NOMO-1 treated with DMSO at 0.1 percent for 48 hours (cell line): ENCODE measurements around the gene SYNGR1.

Experiments used
- DNase-seq: peaks from one replicate; lab custom pipeline; 2025; ENCODE audit not compliant: unreplicated experiment; lab: John Stamatoyannopoulos, UW

The SYNGR1 gene

DNA sequence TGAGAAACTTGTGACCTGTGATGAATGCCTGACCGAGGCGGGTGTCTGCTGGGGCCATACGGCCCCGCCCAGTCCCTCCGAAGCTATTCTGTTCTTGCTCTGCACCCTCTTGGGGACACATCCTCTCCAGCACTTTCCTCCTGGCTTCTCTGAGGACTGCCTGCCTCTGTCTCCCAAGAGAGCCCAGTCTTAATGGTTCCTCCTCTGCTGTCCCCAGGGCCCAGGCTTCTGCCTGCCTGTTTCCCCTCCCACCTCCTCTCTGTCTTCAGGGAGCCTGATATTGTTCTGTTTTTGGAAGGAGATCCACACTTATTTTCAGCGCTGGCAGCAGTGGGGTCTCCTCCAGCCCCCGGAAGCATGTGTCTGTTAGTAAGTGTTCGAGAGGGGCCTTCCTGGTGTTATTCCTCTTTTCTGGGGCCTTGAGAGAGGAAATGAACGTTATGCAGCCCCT is 18.7 kb downstream of the SYNGR1 start:
- DNase-seq: no peak

GRCh38 chr22:39369186-39369585 is 19.4 kb downstream of the SYNGR1 start:
- DNase-seq: no peak

DNA sequence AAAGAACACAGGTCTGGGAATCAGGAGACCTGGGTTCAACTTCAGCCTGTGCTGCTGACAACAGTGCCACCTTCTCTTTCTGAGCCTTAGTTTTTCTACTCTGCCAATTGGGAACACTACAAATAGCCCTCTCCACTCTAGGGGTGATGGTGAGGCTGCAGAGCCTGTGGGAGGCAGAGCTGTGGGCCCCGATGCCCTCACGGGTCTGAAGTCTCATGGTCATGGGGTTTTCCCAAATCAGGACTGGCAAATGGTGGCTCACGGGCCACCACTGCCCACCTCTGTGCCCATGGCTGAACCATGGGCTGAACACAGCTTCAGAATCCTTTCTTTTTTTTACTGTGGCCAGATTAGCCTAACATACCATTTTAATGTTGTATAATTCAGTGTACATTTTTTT is 19.8 kb downstream of the SYNGR1 start:
- no peak for DNase-seq

GRCh38 chr22:39371732-39372131 is 21.9 kb downstream of the SYNGR1 start:
- DNase-seq: no peak

DNA sequence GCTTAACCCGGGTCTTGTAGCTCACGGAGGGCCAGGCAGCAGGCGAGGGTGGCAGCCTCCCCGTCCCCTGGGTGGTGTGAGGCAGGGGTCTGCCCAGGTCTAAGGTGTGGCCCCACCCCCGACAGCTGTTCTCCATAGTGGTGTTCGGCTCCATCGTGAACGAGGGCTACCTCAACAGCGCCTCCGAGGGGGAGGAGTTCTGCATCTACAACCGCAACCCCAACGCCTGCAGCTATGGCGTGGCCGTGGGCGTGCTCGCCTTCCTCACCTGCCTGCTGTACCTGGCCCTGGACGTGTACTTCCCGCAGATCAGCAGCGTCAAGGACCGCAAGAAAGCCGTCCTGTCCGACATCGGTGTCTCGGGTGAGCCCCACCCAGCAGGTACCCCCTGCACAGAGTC is 24.4 kb downstream of the SYNGR1 start:
- no peak for DNase-seq

DNA sequence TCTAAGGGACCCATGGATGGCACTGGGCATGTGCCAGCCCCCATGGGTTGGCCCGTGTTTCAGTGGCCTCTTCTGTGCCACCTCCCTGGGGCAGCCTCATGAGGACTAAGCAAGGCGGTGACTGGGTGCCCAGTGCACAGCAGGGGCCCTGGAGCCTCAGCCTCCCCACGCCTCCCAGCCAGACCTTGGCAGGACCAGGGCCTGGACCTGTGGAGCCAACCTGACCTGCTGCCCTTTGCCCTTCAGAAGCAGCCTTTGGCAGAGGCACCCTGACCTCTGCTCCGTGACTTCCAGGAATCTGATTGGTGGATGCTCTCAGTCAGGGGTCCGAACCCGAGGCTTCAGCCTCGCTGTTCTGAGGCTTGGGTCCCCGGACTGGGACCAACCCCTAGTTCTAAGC is 25.0 kb downstream of the SYNGR1 start:
- no peak for DNase-seq

DNA sequence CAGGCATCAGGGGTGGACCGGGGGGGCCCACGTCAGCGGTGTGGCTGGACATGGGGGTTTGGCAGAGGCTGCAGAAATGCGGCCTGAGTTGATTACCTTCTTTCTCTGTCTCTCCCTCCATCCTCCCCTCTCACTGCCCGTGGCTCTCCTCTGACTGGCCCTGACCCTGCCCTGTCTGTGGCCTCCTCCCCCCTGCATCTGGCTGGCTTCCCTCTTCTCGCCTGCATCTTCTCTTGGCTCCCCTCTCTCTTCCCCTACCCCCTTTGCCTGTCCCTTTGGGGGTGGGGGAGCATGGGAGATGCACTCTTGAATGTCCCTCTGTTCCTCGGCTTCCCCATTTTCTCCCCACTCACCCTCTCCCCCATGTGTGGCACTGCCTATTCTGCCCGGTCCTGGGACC is 25.9 kb downstream of the SYNGR1 start:
- DNase-seq: no peak

DNA sequence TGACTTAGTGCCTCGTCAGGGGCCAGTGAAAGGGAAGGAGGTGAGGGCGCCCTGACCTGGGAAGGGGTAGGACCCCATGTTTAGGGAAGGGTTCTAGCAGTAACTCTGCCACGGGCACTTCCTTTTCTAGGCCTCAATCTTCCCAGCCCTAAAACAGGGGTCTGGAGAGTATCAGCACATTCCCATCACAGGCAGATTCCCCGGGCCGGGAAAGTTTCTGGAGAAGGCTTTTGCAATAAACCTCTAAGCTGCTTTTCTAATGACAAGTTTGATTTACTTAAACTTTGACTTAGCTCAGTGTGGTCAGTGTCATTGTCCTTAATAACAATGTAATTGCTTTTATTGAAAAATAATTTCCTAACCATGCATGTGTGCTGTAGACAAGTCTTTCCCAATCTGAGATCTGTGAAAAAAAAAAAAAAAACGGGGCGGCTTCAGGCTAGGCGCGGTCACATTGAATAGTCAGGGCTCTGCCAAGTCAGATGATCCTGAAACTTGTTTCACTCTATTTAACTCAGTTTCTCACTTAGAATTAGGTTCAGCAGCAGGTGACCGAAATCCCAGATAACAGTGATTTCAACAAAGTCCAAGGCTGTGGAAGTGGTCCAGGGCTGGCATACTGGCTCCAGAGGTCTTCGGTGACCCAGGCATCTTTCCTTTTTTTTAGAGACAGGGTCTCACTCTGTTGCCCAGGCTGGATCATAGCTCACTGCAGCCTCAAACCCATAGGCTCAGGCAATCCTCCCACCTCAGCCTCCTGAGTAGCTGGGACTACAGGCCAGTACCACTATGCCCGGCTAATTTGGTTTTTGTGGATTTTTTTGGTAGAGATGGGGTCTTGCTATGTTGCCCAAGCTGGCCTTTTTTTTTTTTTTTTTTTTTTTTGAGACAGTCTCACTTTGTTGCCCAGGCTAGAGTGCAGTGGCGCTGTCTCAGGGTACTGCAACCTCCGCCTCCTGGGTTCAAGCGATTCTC is 30.3 kb downstream of the SYNGR1 start:
- no peak for DNase-seq

- DNase-seq: no peak
These were observed 31.4 kb downstream of the SYNGR1 start for GRCh38 chr22:39381009-39381755.

DNA sequence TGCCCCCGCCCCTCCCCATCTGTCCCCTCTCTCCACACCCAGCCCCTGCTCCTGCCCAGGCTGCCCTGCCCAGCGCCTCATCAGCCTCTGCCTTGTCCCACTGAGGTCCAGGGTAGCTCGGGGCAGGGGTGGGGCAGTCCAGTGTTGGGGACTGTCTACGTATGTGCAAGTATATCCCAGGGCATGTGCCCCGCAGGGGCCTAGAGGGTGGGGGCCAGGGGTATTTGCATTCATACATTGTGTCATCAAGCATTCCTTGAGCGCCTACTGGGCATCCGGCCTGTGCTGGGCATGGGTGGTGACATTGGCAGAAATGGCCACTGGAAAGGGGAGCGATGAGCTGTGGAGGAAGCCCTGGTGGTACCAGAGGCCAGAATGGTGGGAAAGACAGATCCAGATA is 32.1 kb downstream of the SYNGR1 start:
- DNase-seq: no peak

- no peak for DNase-seq
These were observed 32.6 kb downstream of the SYNGR1 start for GRCh38 chr22:39382410-39382809.

- no peak for DNase-seq
These were observed 34.2 kb downstream of the SYNGR1 start for GRCh38 chr22:39383841-39384625.

GRCh38 chr22:39384750-39385480 is 35.1 kb downstream of the SYNGR1 start:
- DNase-seq: no peak

DNA sequence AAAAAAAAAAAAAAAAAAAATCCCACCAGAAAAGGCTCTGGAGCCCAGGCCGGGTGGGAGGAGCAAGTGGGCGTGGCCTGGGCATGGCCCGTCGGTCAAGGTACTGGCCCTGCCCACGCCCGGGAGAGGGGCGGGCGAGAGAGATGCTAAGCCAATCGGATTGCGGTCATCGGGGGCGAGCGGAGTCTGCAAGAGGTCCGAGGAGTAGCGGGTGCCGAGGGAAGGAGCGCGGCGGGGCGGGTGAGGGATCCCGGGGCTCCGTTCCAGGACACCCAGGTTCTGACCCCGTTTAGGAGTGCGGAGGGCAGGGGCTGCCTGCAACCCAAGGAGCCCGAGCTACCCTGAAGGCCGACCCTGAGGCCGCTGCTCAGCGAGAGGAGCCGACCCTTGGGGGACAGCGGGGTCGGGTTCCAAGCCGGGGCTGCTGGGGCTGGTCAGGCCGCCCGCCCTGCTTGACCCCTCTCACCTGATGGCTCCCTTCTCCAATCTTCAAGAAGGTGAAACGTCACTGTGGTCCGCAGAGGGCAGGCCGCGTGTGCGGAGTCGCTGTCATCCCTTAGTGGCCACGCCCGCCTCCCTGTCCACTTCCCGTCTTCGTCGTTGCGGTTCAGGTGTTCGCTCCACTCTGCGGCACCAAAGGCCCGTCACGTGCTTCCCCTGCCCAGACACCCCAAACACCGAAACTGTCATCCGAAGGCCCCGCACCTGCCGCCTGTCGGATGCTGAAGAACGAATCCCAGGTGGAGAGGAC is 38.6 kb downstream of the SYNGR1 start:
- DNase-seq: peak; percentile 65

GRCh38 chr22:39389420-39389819 is 39.6 kb downstream of the SYNGR1 start:
- DNase-seq: no peak

DNA sequence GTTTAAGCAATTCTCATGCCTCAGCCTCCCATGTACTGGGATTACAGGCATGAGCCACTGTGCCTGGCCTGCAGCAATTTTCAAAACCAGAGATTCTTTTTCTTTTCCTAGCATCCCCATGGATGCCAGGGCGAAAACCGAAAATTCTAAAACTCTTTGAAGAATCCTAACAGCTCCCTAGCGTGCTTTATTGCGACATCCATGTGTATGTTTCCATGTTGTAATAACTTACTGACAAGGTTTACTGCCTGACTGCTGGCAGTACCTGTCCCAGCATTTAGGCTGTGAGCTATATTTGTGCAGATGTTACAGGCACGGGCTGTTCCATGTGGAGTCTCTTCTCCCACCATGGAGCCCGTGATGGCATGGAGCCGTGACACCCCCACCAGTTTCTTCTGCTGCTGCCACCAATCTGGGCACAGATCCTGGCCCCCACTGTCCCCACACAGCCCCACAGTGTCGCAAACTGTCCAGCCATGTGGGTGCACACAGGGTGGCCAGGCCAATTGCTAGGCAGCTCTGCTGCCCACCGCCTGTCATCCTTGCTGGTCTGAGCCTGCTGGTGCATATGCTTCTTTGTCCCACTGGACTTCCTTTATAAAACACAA is 42.7 kb downstream of the SYNGR1 start:
- DNase-seq: peak; percentile 38

- no peak for DNase-seq
These were observed 46.4 kb downstream of the SYNGR1 start for GRCh38 chr22:39395936-39396796.

- DNase-seq: no peak
These were observed 47.0 kb downstream of the SYNGR1 start for GRCh38 chr22:39396797-39397195.

- no peak for DNase-seq
These were observed 51.5 kb downstream of the SYNGR1 start for GRCh38 chr22:39401301-39401631.
